Transverse colon (tissue), 4 donors: ENCODE results near the gene FKBP5. TPM values are rescaled to one million over a fixed set of nuclear protein-coding genes. Genes with fewer than 3 reads are reported as not detected.

ENCODE experiments used
- DNase-seq: peaks from one replicate; pipeline ENCODE4 v3.0.0-alpha.2; 2019
- H3K27ac ChIP-seq, 4 donors: fragments of 200-600 bp; sonication (generic); 2 replicates each; pipeline ENCODE4 v1.5.1; 2016 to 2018; ENCODE audit warnings: inconsistent platforms in 4 of 4
- H3K27me3 ChIP-seq: fragments of 200-600 bp; sonication (generic); 2 replicates; pipeline ENCODE4 v1.5.1; 2017; ENCODE audit warnings: inconsistent platforms
- H3K36me3 ChIP-seq, 4 donors: fragments of 200-600 bp; sonication (generic); 2 replicates each; pipeline ENCODE4 v1.5.1; 2017 to 2019; ENCODE audit warnings: inconsistent platforms in 4 of 4
- H3K4me1 ChIP-seq, 4 donors: fragments of 200-600 bp; sonication (generic); 2 replicates each; pipeline ENCODE4 v1.5.1; 2017 to 2020; ENCODE audit warnings: inconsistent platforms in 4 of 4
- H3K4me3 ChIP-seq, 4 donors: fragments of 200-600 bp; sonication (generic); 1 replicate in 1 of 4; 2 replicates in 3 of 4; pipeline versions ENCODE4 v1.5.1 to v1.6.1; 2017 to 2019; ENCODE audit warnings: inconsistent platforms in 4 of 4
- H3K9me3 ChIP-seq, 2 donors: fragments of 200-600 bp; sonication (generic); 2 replicates each; pipeline ENCODE4 v1.5.1; 2017 to 2019; ENCODE audit warnings: inconsistent platforms in 2 of 2
- EP300 ChIP-seq: sonication (generic); formaldehyde crosslinking; IDR thresholded peaks from one replicate; pipeline ENCODE4 v1.6.1; 2017; ENCODE audit warnings: antibody characterized with exemption, low read depth
- POLR2A ChIP-seq: fragments of 450-650 bp; IDR thresholded peaks from one replicate; pipeline ENCODE4 v1.6.1; 2016; ENCODE audit warnings: antibody characterized with exemption, mild to moderate bottlenecking, moderate library complexity
- POLR2AphosphoS5 ChIP-seq, 3 donors: sonication (generic); formaldehyde crosslinking; IDR thresholded peaks; one replicate each; pipeline ENCODE4 v1.6.1; 2016; ENCODE audit warnings: antibody characterized with exemption in 3 of 3
- WGBS, 2 donors: methylation state at CpG; one replicate each; pipeline ENCODE4 v1.1.5; 2018; ENCODE audit warnings: low coverage in 1 of 2; 5-methylcytosine and 5-hydroxymethylcytosine counted together
- in situ Hi-C, 4 donors: fragments of 200-750 bp; cut with MboI; loops; one replicate each; pipeline versions ENCODE4 v1.15.0 to v1.15.1; 2017; ENCODE audit warnings: low sequenced_read_pairs in 3 of 4, low pct_ligation_motif_present in 1 of 4, low pct_unique_long_range_greater_than_20kb in 1 of 4
- intact Hi-C: fragments of 100-400 bp; cut with DNase I; formaldehyde crosslinking; loops from one replicate; pipeline ENCODE4 v1.15.1; 2023; ENCODE audit warnings: low total_unique reads
- total RNA-seq, 4 donors: library from RNA; depleted of rRNA; stranded (reverse); fragments of >200 nt; gene quantifications; one replicate each; pipeline ENCODE4 v1.1.0, GENCODE V29; 2016
- TF ChIP-seq, protein P1 (sequence below), 5 experiments: fragments of 200-600 bp in 3 of 5; fragments of 450-650 bp in 2 of 5; sonication (generic) in 3 of 5; IDR thresholded peaks; 1 replicate in 2 of 5; 2 replicates in 3 of 5; pipeline ENCODE4 v1.5.1; 2016 to 2017; ENCODE audit warnings: antibody characterized with exemption in 5 of 5, inconsistent platforms in 3 of 5, mild to moderate bottlenecking in 2 of 5, moderate library complexity in 1 of 5

FKBP5 gene
- total RNA-seq, 4 donors from 2014 or later: 82.8 to 299 (median 254) TPM

DNA sequence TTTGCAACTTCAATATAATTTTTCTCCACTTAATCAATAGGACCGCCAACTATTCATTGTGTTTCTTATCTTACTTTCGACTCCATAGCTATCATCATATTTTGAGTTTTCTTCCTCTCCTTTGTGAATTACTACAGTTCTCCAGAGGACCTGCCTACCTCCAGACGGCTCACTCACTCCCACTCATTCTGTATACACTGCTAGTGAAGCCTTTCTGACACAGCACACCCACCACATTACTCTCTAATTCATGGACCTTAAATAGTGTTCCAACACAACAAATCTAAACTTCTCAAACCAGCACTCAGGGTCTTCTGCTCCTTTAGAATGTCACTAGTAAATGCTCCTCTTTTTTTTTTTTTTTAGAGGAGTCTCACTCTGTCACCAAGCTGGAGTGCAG lies 23.8 kb downstream of the FKBP5 start:
- TF ChIP-seq EP300: no peak
- TF ChIP-seq, protein P1, sequence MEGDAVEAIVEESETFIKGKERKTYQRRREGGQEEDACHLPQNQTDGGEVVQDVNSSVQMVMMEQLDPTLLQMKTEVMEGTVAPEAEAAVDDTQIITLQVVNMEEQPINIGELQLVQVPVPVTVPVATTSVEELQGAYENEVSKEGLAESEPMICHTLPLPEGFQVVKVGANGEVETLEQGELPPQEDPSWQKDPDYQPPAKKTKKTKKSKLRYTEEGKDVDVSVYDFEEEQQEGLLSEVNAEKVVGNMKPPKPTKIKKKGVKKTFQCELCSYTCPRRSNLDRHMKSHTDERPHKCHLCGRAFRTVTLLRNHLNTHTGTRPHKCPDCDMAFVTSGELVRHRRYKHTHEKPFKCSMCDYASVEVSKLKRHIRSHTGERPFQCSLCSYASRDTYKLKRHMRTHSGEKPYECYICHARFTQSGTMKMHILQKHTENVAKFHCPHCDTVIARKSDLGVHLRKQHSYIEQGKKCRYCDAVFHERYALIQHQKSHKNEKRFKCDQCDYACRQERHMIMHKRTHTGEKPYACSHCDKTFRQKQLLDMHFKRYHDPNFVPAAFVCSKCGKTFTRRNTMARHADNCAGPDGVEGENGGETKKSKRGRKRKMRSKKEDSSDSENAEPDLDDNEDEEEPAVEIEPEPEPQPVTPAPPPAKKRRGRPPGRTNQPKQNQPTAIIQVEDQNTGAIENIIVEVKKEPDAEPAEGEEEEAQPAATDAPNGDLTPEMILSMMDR (IDR thresholded peaks at IDR 0.05): no peak
- TF ChIP-seq POLR2A: no peak
- no peak for TF ChIP-seq POLR2AphosphoS5 (IDR thresholded peaks at IDR 0.05)
- 87 to 88% methylated on average over 3 of the region's 3 CpGs for WGBS, 2 donors
- in situ Hi-C loops (no loop called here), intact Hi-C loops (no loop called here)
- Histone ChIP-seq H3K9me3 (no peaks in the 10 kb centered on the region), H3K27ac (no peak overlapping the region), H3K27me3 (no peaks in the 10 kb centered on the region), H3K4me3 (no peak overlapping the region), H3K4me1 (peaks cover 16 to 72% (median 52%) of the 10 kb centered on the region in 4 donors), H3K36me3 (peaks cover 0 to 10% (median 0%) of the 10 kb centered on the region in 4 donors)
- no peak for DNase-seq

DNA sequence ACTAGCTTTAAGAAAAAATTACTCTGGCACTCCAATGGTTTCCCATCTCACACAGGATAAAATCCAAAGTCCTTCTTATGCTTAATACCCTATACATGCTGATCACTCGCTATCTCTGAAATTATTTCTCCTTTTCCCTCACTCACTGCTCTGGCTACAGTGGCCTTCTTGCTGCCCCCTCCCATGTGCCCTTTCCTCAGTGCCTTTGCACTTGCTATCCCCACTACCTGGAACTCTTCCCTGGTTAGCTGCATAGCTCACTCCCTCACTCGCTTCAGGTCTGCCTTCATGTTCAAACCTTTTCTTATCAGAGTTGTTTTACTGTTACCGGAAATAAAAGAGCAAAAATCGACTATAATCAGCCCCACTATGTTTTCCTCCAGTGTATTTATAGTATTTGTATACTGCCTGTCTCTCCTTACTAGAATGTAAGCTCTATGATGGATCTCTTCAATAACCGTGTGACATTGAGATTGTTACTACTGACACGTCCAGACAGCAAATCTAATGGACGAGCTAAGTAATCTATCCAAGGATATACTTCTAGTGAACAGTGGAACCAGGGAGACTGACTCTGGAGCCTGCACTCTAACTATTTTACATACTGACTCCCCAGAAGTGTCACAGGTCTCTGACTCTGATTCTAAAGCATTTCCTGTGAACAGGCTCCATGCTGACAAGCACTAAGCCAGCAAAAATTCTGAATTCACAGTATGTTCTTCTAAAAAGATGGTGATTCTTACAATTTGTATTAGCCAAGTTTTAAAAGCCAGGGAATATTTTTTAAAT lies 25.1 kb downstream of the FKBP5 start:
- H3K27ac ChIP-seq: no peak overlapping the region
- H3K27me3 ChIP-seq: no peaks in the 10 kb centered on the region
- no peak for DNase-seq
- WGBS, 2 donors: 65 to 80% methylated on average over 6 to 7 of the region's 7 CpGs
- H3K4me1 ChIP-seq: peaks cover 11 to 59% (median 40%) of the 10 kb centered on the region in 4 donors
- intact Hi-C loops (no loop called here), in situ Hi-C loops (no loop called here)
- TF ChIP-seq POLR2A (no peak), POLR2AphosphoS5 (IDR thresholded peaks at IDR 0.05) (no peak), EP300 (no peak)
- TF ChIP-seq, protein P1 (IDR thresholded peaks at IDR 0.05): no peak
- H3K4me3 ChIP-seq: no peak overlapping the region
- H3K9me3 ChIP-seq: no peaks in the 10 kb centered on the region
- H3K36me3 ChIP-seq: peaks cover 0 to 2% (median 0%) of the 10 kb centered on the region in 4 donors

DNA sequence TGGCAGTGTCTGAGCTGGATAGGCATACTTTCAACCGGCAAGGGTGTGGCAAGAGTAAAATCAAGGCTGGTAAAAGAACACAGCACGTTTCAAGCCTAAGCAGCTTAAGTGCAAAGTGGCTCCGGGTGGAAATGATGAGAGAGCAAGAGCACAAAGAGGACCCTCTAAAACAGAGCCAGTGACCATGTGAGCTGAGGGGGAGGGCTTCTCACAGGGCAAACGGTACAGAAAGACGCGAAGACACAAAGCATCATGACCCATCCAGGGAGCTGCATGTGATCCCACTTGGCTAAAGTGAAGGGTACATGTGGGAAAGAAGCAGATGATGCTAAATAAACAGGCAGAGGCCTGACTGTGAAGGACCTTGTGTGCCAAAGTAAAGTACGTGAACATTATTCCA lies 25.7 kb downstream of the FKBP5 start:
- H3K9me3 ChIP-seq: no peaks in the 10 kb centered on the region
- H3K4me1 ChIP-seq: peaks cover 8 to 52% (median 36%) of the 10 kb centered on the region in 4 donors
- no peak for DNase-seq
- no peak overlapping the region for H3K27ac ChIP-seq
- TF ChIP-seq POLR2AphosphoS5 (IDR thresholded peaks at IDR 0.05) (no peak), EP300 (no peak), POLR2A (no peak)
- TF ChIP-seq, protein P1 (IDR thresholded peaks at IDR 0.05): no peak
- intact Hi-C loops (no loop called here), in situ Hi-C loops (no loop called here)
- 47 to 62% methylated on average over 4 to 7 of the region's 7 CpGs for WGBS, 2 donors
- no peak overlapping the region for H3K4me3 ChIP-seq
- no peaks in the 10 kb centered on the region for H3K27me3 ChIP-seq
- H3K36me3 ChIP-seq: no peaks in the 10 kb centered on the region

DNA sequence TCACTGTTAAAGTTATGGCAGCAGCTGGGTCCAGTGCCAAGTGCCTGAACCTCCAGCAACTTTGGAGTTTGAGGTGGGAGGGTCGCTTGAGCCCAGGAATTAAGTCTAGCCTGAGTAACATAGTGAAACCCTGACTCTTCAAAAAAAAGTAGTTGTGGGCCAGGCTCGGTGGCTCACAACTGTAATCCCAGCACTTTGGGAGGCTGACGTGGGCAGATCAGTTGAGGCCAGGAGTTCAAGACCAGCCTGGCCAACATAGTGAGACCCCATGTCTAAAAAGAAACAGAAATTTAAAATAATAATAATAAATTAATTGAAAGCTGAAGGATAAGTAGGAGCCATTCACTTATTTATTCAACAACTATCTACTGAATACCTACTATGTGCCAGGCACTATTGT lies 33.8 kb downstream of the FKBP5 start:
- no peaks in the 10 kb centered on the region for H3K9me3 ChIP-seq
- 78 to 93% methylated on average over 2 to 3 of the region's 3 CpGs for WGBS, 2 donors
- H3K4me1 ChIP-seq: peaks cover 0 to 6% (median 0%) of the 10 kb centered on the region in 4 donors
- H3K36me3 ChIP-seq: peaks cover 0 to 7% (median 0%) of the 10 kb centered on the region in 4 donors
- H3K27ac ChIP-seq: no peak overlapping the region
- TF ChIP-seq EP300 (no peak), POLR2A (no peak), POLR2AphosphoS5 (IDR thresholded peaks at IDR 0.05) (no peak)
- TF ChIP-seq, protein P1 (IDR thresholded peaks at IDR 0.05): no peak
- DNase-seq: no peak
- no peaks in the 10 kb centered on the region for H3K27me3 ChIP-seq
- in situ Hi-C loops (no loop called here), intact Hi-C loops (no loop called here)
- no peak overlapping the region for H3K4me3 ChIP-seq
